HG02973 (cell line): ENCODE results near the gene DEPDC1B.
"Not testable (repeated sequence)": the region's sequence is repeated elsewhere in the genome, so short reads cannot be mapped to it uniquely, and the experiment has no call there.

ENCODE experiments used
- ATAC-seq: cut with Tn5 transposase; IDR thresholded peaks from one replicate; pipeline ENCODE4 v1.9.1; 2021; ENCODE audit warnings: moderate library complexity; ENCODE audit not compliant: unreplicated experiment

DEPDC1B gene

GRCh38 chr5:60651872-60652620, 47.9 kb downstream of the DEPDC1B start:
- ATAC-seq, result no peak

- peak; percentile 56 for ATAC-seq
These were observed 50.6 kb downstream of the DEPDC1B start for GRCh38 chr5:60649288-60649917.

- ATAC-seq, result no peak
These were observed 51.8 kb downstream of the DEPDC1B start for GRCh38 chr5:60648175-60648574.

- no peak for ATAC-seq
These were observed 59.1 kb downstream of the DEPDC1B start for GRCh38 chr5:60640901-60641300.

GRCh38 chr5:60639544-60639943, 60.4 kb downstream of the DEPDC1B start:
- no peak for ATAC-seq

GRCh38 chr5:60638300-60638699, 61.7 kb downstream of the DEPDC1B start:
- no peak for ATAC-seq

- no peak for ATAC-seq
These were observed 63.3 kb downstream of the DEPDC1B start for GRCh38 chr5:60636644-60637043.

GRCh38 chr5:60636001-60636400, 64.0 kb downstream of the DEPDC1B start:
- no peak for ATAC-seq

GRCh38 chr5:60634051-60634450, 65.9 kb downstream of the DEPDC1B start:
- ATAC-seq, result no peak

GRCh38 chr5:60633341-60633740, 66.6 kb downstream of the DEPDC1B start:
- ATAC-seq, result no peak

GRCh38 chr5:60632153-60632552, 67.8 kb downstream of the DEPDC1B start:
- ATAC-seq, result no peak

- no peak for ATAC-seq
These were observed 69.1 kb downstream of the DEPDC1B start for GRCh38 chr5:60630836-60631235.

- no peak for ATAC-seq
These were observed 69.8 kb downstream of the DEPDC1B start for GRCh38 chr5:60630179-60630578.

- not testable (repeated sequence) for ATAC-seq
These were observed 75.1 kb downstream of the DEPDC1B start for GRCh38 chr5:60624875-60625274.

GRCh38 chr5:60620752-60621151, 79.2 kb downstream of the DEPDC1B start:
- not testable (repeated sequence) for ATAC-seq

GRCh38 chr5:60613826-60614225, 86.1 kb downstream of the DEPDC1B start:
- no peak for ATAC-seq

GRCh38 chr5:60611099-60611740, 88.7 kb downstream of the DEPDC1B start:
- no peak for ATAC-seq

GRCh38 chr5:60604771-60605170, 95.2 kb downstream of the DEPDC1B start:
- no peak for ATAC-seq

GRCh38 chr5:60598424-60598823, 101.5 kb downstream of the DEPDC1B start:
- ATAC-seq, result no peak

GRCh38 chr5:60597572-60598320, 102.2 kb downstream of the DEPDC1B start:
- ATAC-seq, result peak; percentile 78

GRCh38 chr5:60594715-60595477, 105.1 kb downstream of the DEPDC1B start:
- ATAC-seq, result no peak
